GM18505 (cell line): ENCODE measurements around the gene ADCY3.

Source experiments
- ATAC-seq: cut with Tn5 transposase; IDR thresholded peaks from one replicate; pipeline ENCODE4 v1.9.1; 2021; ENCODE audit not compliant: unreplicated experiment
- POLR2A ChIP-seq: IDR thresholded peaks from 4 replicates; pipeline ENCODE4 v1.6.1; 2011; ENCODE audit warnings: borderline replicate concordance; ENCODE audit not compliant: insufficient read depth, insufficient read length; ENCODE audit errors: extremely low read depth

The ADCY3 gene

DNA sequence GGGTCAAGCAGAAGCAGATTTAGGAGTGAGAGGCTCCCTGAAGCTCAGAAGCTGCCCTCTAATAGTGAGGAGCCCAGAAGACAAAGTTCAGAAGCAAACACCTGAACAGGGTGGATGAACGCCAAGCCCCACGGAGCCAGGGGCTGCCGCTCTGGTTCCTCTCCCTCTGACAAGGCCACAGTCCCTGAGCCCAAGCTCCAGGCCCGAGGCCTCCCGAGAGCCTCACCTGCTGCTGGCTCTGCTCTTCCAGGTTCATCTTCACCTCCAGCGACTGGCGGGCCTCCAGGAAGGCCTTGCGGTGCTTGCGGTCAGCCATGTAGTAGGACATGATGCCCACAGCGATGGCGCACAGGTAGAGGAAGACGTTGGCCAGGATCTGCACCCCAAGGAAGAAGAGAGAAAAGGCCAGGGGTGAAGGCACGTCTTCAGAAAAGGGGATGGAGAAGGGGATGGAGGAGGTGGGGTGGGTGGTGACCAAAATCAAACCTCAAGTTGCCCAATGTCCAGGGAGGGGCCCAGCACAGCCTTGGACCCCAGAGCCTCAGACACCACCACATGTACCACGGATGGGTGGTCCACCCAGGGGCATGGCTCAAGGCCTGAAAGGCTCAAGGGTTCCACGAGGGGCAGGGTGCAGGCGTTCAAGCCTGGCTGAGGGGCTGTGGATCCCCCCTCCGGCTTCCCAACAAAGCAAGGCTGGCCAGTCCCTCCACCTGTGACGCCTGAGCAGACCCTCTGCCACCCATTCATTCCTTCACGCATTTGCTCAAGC, 47.5 kb downstream of the ADCY3 start:
- no peak for ATAC-seq
- no peak for TF ChIP-seq POLR2A

DNA sequence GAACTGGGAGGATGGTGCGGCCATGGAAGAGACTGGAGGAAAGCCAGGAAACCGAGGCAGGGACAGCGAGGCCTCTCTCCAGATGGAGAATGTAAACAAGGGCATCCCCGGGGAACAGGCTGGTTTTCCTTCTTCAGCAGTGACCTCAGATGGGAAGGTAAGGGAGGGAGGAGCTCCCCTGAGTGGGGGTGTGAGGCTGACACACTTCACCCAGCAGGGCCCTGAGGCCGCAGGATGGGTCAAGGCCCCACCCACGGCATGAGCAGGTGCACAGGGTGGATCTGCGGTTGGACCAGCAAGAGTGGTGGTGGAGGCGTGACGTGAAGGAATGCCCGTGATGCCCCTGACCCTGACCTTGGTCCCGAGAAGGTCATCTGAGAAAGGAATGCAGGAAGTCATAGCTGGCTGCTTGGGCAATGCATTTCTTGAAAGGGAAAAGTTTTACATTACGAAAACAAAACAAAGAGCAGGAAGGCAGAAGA, 48.1 kb downstream of the ADCY3 start:
- no peak for TF ChIP-seq POLR2A
- no peak for ATAC-seq

DNA sequence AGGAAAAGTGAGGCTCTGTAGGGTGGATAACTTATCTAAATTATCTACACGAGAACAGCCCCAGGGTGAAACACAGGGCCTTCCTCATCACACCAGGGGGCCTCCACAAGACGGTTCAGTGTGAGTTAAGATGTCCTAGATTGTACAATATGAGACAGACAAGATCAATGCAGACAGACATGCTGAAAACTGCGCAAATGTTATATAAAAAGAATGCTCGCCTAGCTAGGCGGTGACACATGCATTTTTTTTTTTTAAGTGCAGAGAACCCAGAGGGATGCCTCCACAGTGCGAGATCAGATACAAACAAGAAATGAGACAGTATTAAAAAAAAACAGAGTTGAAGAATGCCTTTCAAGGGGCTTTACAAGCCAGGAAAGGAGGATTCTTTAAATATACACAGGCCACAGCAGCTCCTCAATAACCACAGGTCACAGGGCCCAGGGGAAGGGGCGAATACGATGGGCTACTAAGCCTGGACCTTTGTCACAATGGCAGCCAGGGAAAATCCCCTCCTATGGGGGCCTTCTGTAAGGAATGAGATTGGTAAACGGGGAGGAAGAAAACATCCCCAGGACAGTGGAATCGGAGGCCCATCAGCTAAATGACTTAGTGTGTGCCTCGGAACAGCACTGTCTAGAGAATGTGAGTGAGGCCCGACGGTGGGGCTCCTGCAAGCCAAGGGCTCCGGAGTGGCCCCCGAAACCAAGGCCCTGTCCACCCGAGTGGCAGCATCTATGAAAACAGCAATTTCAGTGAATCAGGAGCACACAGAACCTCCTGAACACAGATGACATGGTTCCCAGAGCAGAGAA, 48.9 kb downstream of the ADCY3 start:
- TF ChIP-seq POLR2A, result no peak

DNA sequence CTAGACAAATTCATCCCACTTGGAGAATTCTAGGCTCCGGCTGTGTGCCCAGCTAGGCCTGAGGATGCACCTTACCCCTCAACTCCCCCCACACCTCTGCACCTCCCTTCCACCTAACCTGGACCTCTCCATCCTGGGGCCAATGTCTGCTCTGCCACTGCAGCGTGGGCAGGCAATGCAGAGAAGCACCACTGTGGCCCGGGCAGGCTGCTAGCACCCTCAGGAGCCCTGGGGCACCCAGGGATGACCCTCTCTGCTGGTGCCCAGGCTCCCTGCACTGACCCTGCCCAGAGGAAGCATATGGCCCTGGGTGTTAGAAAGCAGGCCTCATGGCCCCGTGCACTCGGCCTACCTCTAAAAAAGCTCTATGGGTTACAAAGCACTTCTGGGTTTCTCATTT, 49.6 kb downstream of the ADCY3 start:
- TF ChIP-seq POLR2A, result no peak
- no peak for ATAC-seq

More for the DNA sequence above, 48.9 kb downstream of the ADCY3 start:
- ATAC-seq, result no peak

DNA sequence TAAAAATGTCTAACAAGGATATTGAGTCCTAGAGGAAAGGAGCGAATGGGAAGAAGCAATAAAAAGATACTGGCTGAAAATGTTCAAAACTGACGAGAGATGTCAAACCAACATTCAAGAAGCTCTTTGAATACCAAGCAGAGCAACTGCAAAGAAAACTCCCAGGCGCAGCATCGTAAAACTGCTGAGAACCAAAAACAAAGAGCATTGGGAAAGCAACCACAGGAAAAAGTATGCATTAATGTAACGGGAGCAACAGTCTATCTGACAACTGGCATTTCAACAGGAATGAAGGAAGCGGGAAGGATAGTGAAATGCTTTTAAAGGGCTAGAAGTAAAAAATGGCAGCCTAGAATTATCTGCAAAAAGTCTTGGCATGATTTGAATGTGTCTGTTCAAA, 53.1 kb downstream of the ADCY3 start:
- TF ChIP-seq POLR2A, result no peak
- ATAC-seq, result no peak

DNA sequence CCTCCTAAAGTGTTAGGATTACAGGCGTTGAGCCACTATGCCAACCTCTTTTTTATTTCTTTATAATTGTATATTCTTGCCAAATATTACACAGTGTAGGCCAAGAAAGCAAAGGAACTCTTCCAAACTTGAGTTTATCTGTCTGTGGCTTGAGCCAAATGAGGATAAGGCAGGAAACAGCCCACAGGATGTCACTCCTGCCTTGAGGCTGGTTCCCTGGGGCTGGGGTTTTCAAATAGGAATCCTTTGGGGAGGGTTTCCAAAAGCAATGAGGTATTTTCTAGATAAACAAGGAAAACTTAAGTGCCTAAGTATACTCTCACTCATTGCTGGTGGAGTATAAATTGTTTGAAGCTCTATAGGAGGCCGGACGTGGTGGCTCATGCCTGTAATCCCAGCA, 56.4 kb downstream of the ADCY3 start:
- TF ChIP-seq POLR2A, result no peak
- no peak for ATAC-seq

DNA sequence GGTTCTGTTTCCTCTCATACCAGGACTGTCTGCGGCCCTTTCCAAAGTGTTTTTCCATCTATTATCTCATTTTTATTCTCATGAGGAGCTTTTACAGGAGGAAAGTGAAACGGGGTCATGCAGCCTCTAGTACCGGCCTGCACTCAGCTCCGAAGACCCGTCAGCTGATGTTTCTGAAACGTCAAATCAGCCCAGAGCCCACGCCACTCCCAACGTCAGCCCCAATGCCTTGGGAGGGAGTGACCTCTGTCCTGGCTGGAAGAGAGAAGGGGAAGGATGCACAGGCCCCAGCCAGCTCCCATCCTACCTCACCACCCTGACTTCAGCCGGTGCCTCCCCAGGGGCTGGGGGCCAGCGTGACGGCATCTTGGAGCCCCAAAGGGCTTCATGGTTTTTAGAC, 58.5 kb downstream of the ADCY3 start:
- no peak for TF ChIP-seq POLR2A
- ATAC-seq, result no peak

DNA sequence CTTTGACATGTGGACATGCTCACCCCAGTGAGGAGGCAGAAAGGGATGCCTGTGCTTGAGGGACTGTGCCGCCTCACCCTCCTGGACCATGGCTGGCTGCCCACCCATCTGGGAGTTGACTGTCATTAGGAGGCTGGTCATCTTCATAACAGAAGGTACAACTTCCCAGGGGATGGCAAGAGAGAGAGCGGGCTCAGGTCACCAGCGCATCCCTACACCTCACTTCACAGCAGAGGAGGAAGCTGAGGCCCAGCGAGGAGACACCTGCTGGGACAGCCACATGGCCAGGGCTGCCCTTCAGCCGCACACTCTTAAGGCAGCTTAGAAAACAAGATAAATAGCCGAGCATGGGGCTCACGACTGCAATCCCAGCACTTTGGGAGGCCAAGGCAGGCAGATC, 59.4 kb downstream of the ADCY3 start:
- no peak for ATAC-seq
- TF ChIP-seq POLR2A, result no peak

DNA sequence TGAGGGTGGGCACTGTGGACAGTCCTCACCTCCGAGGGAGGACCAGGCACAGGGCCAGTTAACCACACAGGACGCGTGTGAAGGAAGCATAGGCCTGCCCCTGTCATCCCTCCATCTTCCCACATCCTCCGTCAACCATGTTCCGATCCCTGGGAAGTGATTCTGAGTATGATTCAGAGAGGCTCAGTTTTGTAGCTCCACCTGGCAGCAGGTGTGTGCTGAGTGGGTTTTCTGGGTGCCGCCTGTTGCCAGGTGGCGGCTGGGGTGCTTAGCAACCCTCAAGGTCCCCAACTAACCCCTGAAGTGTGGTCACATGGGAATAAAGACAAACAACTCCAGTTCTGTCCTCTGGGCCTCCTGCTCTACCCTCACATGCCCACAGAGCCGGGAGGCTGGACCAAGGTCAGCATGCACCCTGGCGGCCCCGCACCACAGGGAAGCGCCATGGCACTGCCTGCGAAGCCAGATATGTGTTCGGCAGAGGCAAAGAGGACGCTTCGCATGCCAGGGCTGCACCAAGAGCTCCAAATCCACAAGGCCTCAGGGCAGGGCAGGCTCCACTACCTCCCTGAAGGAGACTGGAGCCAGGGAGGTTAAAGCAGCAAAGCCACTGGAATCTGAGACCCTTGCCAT, 60.0 kb downstream of the ADCY3 start:
- no peak for ATAC-seq
- TF ChIP-seq POLR2A, result no peak

DNA sequence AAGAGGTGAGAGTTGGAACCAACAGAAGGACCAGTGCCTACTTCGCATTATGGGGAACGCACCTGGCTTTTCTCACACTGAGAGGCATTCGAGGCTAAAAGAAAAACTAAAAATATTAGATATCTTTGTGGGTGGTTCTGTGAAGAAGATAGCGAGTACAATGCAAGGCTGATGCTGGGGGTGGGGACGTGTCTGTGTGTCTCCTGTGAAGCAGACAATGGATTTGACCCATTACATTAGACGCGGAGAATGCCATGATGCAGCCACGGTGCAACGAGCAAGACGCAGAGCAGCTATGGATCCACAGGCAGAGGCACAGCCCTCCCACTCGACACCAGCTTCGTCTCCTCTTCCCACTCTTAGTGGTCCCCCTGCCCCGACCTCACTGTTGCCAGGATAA, 61.0 kb downstream of the ADCY3 start:
- no peak for TF ChIP-seq POLR2A
- no peak for ATAC-seq

DNA sequence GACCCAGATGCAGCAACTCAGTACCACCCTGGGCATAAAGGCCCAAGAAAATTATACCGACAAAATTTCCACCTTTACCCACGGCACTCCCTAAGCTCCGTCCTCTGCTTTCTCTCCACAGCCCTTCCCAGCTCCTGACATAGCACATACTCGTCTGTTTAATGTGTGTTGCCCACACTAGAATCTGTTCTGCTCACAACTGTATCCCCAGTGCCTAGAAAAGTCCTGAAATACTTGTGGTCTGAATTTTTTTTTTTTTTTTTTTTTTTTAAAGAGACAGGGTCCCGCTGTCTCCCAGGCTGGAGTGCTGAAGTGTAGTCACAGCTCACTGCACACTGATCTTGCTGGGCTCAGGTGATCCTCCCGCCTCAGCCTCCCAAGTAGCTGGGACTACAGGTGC, 62.3 kb downstream of the ADCY3 start:
- no peak for ATAC-seq
- TF ChIP-seq POLR2A, result no peak

DNA sequence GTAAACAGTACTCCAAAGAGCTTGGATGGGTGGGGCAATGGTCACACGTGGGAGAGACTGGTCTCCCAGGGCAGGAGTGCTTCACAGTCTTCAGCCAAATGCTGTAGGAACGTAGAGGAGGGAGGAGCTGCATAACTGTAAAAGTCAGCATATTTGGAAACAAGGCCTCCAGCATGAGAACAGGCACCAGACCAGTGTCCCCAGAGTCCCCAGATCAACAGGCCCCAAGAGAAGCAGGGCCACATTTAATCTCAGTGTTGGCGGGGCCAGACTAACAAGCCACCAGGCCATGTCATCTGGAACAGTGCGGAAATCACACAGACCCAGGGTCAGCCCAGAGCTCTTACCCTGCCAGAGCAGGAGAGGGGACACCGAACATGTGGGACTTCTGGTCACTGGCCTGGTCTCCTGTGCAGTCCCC, 63.2 kb downstream of the ADCY3 start:
- no peak for ATAC-seq
- no peak for TF ChIP-seq POLR2A

DNA sequence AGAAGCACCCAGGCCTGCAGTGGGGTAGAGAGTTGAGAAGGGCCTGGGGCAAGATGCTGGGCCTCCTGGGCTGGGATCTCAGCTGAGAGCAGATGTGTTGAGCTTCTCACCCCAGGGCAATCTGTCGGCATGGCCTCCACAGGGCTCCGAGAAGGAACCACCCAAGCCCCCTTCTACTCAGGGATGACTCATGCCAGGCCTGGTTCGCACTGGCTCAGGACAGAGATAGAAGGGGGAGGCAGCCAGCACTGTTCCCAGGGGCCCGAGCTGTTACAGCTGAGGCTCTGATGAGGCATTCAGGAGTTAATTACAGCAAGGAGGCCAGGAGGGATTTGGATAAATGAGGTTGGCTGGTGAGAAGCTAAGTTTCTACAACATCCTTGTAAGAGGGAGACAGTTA, 64.3 kb downstream of the ADCY3 start:
- ATAC-seq, result no peak
- no peak for TF ChIP-seq POLR2A
